Neuronal stem cell (in vitro differentiated cells): Measurements from ENCODE around the gene POLRMT.

Source experiments
- DNase-seq: peaks from one replicate; pipeline ENCODE4 v3.0.0-alpha.2; 2013; ENCODE audit warnings: low spot score
- H2AFZ ChIP-seq: one replicate; pipeline ENCODE4 v1.6.1; 2013; ENCODE audit warnings: mild to moderate bottlenecking, low read length, inconsistent platforms
- H2AK5ac ChIP-seq: 2 replicates; pipeline ENCODE4 v1.6.1; 2013; ENCODE audit warnings: low read depth, mild to moderate bottlenecking, inconsistent platforms, low read length, moderate library complexity, mixed read lengths
- H2BK120ac ChIP-seq: 2 replicates; pipeline ENCODE4 v1.6.1; 2013; ENCODE audit warnings: low read depth, mild to moderate bottlenecking, inconsistent platforms, low read length, moderate library complexity, mixed read lengths
- H2BK12ac ChIP-seq: one replicate; pipeline ENCODE4 v1.6.1; 2013; ENCODE audit warnings: low read length, inconsistent platforms
- H2BK15ac ChIP-seq: 2 replicates; pipeline ENCODE4 v1.6.1; 2013; ENCODE audit warnings: mild to moderate bottlenecking, low read length, inconsistent platforms, mixed read lengths
- H2BK5ac ChIP-seq: one replicate; pipeline ENCODE4 v1.6.1; 2013; ENCODE audit warnings: inconsistent platforms, mild to moderate bottlenecking, low read length, moderate library complexity
- H3K14ac ChIP-seq: one replicate; pipeline ENCODE4 v1.6.1; 2013; ENCODE audit warnings: low read length, inconsistent platforms
- H3K18ac ChIP-seq: 2 replicates; pipeline ENCODE4 v1.6.1; 2013; ENCODE audit warnings: low read length, inconsistent platforms
- H3K23ac ChIP-seq: 2 replicates; pipeline ENCODE4 v1.6.1; 2013; ENCODE audit warnings: low read depth, mild to moderate bottlenecking, mixed read lengths, low read length, inconsistent platforms; ENCODE audit not compliant: poor library complexity
- H3K27ac ChIP-seq: replicated peaks from 3 replicates; pipeline ENCODE4 v1.5.1; 2013; ENCODE audit warnings: low read length, inconsistent platforms
- H3K27me3 ChIP-seq, 3 experiments: 2 replicates each; pipeline ENCODE4 v1.6.1; 2013; ENCODE audit warnings: low read length in 3 of 3, mild to moderate bottlenecking in 2 of 3, inconsistent platforms in 1 of 3, low read depth in 1 of 3, mixed read lengths in 1 of 3, moderate library complexity in 1 of 3; ENCODE audit not compliant: control insufficient read depth in 3 of 3, insufficient read depth in 3 of 3
- H3K36me3 ChIP-seq, 2 donors: replicated peaks in 1 of 2; 2 replicates each; pipeline ENCODE4 v1.6.1; 2013; ENCODE audit warnings: low read length in 2 of 2; ENCODE audit not compliant: control insufficient read depth in 2 of 2, insufficient read depth in 2 of 2
- H3K4ac ChIP-seq: 2 replicates; pipeline ENCODE4 v1.6.1; 2013; ENCODE audit warnings: inconsistent platforms, mild to moderate bottlenecking, low read length, moderate library complexity
- H3K4me1 ChIP-seq, 2 donors: 1 replicate in 1 of 2; 2 replicates in 1 of 2; pipeline ENCODE4 v1.6.1; 2013; ENCODE audit warnings: low read length in 2 of 2, low read depth in 1 of 2; ENCODE audit not compliant: control insufficient read depth in 2 of 2, insufficient read depth in 1 of 2
- H3K4me2 ChIP-seq: one replicate; pipeline ENCODE4 v1.6.1; 2013; ENCODE audit warnings: mild to moderate bottlenecking, low read length, inconsistent platforms; ENCODE audit not compliant: insufficient read depth, poor library complexity, severe bottlenecking
- H3K4me3 ChIP-seq, 2 donors: 2 replicates each; pipeline ENCODE4 v1.5.1; 2013; ENCODE audit warnings: low read length in 2 of 2, mild to moderate bottlenecking in 2 of 2, inconsistent platforms in 1 of 2, moderate library complexity in 1 of 2
- H3K79me1 ChIP-seq: one replicate; pipeline ENCODE4 v1.6.1; 2013; ENCODE audit warnings: low read depth, mild to moderate bottlenecking, inconsistent platforms, low read length, moderate library complexity
- H3K9ac ChIP-seq: one replicate; pipeline ENCODE4 v1.6.1; 2013; ENCODE audit warnings: mild to moderate bottlenecking, low read depth, low read length, inconsistent platforms; ENCODE audit not compliant: poor library complexity
- H3K9me3 ChIP-seq, 2 donors: replicated peaks in 1 of 2; 2 replicates each; pipeline versions ENCODE3 to v1.6.1; 2013; ENCODE audit warnings: low read length in 2 of 2, mild to moderate bottlenecking in 2 of 2, inconsistent platforms in 1 of 2, low read depth in 1 of 2, mixed read lengths in 1 of 2, moderate library complexity in 1 of 2; ENCODE audit not compliant: control insufficient read depth in 2 of 2, insufficient read depth in 1 of 2
- H4K8ac ChIP-seq: one replicate; pipeline ENCODE4 v1.6.1; 2013; ENCODE audit warnings: low read depth, mild to moderate bottlenecking, inconsistent platforms, low read length, moderate library complexity
- H4K91ac ChIP-seq: one replicate; pipeline ENCODE4 v1.6.1; 2013; ENCODE audit warnings: low read length, low read depth, mild to moderate bottlenecking, inconsistent platforms; ENCODE audit not compliant: poor library complexity
- WGBS, 2 donors: extraction: QIAGEN DNeasy Blood & Tissue Kit; methylation state at CpG; one replicate each; pipeline ENCODE4 v1.1.7; 2013; ENCODE audit warnings: missing lambda C conversion rate in 2 of 2, mixed read lengths in 1 of 2; ENCODE audit not compliant: insufficient read length in 2 of 2, insufficient replicate concordance in 1 of 2; ENCODE audit errors: extremely low coverage in 2 of 2; 5-methylcytosine and 5-hydroxymethylcytosine counted together

The POLRMT gene

DNA sequence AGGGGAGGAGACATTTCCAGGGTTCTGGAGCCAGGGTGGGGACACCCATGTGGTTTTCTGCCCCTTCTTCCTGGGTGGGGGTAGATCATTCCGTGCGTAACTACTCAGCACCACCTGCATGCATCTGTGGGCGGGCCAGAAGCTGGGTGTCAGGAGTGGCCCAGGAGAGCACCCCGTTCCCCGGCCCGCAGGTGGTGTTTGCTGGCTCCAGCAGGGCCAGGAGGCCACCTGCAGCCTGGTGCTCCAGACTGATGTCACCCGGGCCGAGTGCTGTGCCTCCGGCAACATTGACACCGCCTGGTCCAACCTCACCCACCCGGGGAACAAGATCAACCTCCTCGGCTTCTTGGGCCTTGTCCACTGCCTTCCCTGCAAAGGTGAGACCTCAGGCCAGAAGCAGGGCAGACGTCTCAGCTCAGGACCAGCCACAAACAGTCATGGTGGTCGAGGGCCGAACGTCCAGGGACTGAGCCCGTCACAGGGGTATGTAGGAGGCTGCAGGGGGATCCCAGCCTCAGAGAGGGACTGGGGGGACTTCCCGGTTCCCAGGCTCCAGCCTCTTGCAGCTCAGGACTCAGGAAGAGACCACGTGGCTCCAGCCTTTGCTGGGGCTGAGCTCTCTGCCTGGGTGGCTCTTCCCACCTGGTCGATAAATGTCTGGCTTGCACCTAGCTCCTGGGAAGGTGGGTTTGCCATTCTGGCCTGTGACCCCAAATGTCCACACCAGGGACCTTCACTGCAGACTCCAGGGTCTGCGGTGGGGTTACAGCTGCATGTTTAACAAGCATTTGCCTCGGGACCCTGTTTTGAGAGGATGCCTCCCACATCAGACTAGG, 44.5 kb upstream of the POLRMT start:
- Histone ChIP-seq H4K8ac (no peak overlapping the region), H2BK5ac (no peak overlapping the region), H3K9me3 (no peaks in the 10 kb centered on the region), H3K27me3 (peaks cover 2 to 18% (median 18%) of the 10 kb centered on the region in 3 experiments), H2BK120ac (no peak overlapping the region), H2AK5ac (peak overlapping the region; percentile 74), H2AFZ (no peak overlapping the region), H3K4me3 (no peak overlapping the region), H3K18ac (no peak overlapping the region), H2BK12ac (no peak overlapping the region), H3K23ac (no peak overlapping the region), H3K14ac (peak overlapping the region; percentile 56), H4K91ac (no peak overlapping the region), H3K27ac (no peak overlapping the region), H3K9ac (peak overlapping the region; percentile 77), H2BK15ac (peak overlapping the region; percentile 67), H3K4me2 (no peak overlapping the region), H3K36me3 (no peaks in the 10 kb centered on the region), H3K4me1 (peaks cover 14 to 25% of the 10 kb centered on the region in 2 donors), H3K4ac (no peak overlapping the region), H3K79me1 (peaks cover 6% of the 10 kb centered on the region)
- no CpG with 5 or more reads among the region's 22 CpGs for WGBS, 2 donors
- no peak for DNase-seq

DNA sequence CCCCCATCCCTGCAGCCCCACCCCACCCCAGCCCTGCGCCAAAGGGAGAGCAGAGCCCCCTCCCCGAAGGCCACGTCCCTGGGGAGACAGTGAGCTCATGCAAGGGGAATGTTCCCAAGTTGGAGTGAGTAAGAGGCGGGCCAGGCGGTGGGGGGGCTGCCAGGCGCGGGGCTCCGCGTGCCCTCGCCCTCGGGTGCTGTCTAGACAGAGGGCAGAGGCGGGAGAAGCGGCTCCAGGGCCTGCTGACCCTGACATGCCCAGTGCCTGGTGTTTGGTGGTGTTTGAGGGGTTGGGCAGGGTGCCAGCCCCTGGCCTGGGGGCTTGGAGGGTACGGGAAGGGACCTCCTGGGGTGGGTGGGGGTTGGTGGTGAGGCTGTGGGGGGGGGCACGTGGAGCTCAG, 43.9 kb upstream of the POLRMT start:
- H3K23ac ChIP-seq = no peak overlapping the region
- no peak overlapping the region for H4K91ac ChIP-seq
- no peak overlapping the region for H3K27ac ChIP-seq
- H3K4me3 ChIP-seq = no peak overlapping the region
- no peak overlapping the region for H3K14ac ChIP-seq
- H3K4me2 ChIP-seq = no peak overlapping the region
- H3K4ac ChIP-seq = no peak overlapping the region
- H3K79me1 ChIP-seq = peaks cover 6% of the 10 kb centered on the region
- no peak overlapping the region for H2BK5ac ChIP-seq
- H2AFZ ChIP-seq = no peak overlapping the region
- H2BK120ac ChIP-seq = no peak overlapping the region
- DNase-seq = no peak
- H3K18ac ChIP-seq = no peak overlapping the region
- no peak overlapping the region for H2BK12ac ChIP-seq
- H3K36me3 ChIP-seq = no peaks in the 10 kb centered on the region
- no peaks in the 10 kb centered on the region for H3K9me3 ChIP-seq
- H3K9ac ChIP-seq = no peak overlapping the region
- H3K27me3 ChIP-seq = peaks cover 2 to 18% (median 18%) of the 10 kb centered on the region in 3 experiments
- H2AK5ac ChIP-seq = peak overlapping the region; percentile 35
- H4K8ac ChIP-seq = no peak overlapping the region
- WGBS, 2 donors = no CpG with 5 or more reads among the region's 15 CpGs
- H2BK15ac ChIP-seq = no peak overlapping the region
- H3K4me1 ChIP-seq = peaks cover 14 to 25% of the 10 kb centered on the region in 2 donors

DNA sequence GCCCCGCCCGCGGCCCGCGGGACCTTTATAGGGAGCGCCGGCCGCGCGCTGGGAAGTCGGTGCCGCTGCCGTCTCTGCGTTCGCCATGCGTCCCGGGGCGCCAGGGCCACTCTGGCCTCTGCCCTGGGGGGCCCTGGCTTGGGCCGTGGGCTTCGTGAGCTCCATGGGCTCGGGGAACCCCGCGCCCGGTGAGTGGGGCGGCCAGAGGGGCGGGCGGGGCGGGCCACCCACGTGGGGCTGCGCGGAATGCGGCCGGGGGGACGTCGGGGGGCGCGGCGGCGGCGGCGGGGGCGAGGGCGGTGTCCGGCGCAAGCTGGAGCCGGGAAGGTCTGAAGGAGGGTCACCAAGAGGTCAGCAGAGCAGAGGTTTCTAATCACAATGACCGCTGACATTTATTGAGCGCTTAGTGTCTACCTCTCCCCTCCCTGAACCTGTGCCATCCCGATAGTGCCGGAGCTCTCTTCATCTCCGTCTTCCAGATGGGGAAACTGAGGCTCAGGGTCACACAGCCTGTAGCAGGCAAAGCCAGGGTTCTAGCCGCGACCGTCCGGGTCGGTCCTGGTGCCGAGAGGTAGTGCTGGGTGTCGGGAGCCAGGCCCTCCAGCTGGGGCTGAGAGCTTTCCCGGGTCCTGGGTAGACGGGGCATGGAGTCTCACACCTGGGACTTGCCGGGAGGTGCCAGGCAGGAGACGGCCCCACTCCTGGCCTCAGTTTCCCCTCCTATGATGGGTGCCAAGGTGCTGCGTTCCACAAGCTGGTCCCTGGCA, 43.2 kb upstream of the POLRMT start, which contains the start of gene FSTL3:
Gene FSTL3 (plus strand): TSS at position 54 of the 767 bp plus-strand sequence. CDS start 32 bp downstream, at position 86.
- no peak within 1 kb of the TSS for H4K8ac ChIP-seq
- peak within 1 kb of the TSS; percentile 44 for H3K9ac ChIP-seq
- no peaks in the 10 kb centered on the region for H3K9me3 ChIP-seq
- H2AFZ ChIP-seq = peak within 1 kb of the TSS; percentile 73
- H3K27ac ChIP-seq = no peak within 1 kb of the TSS
- H2BK120ac ChIP-seq = no peak within 1 kb of the TSS
- no peak within 1 kb of the TSS for H3K4me3 ChIP-seq
- H3K27me3 ChIP-seq = peaks cover 2 to 18% (median 18%) of the 10 kb centered on the region in 3 experiments
- H3K23ac ChIP-seq = peak within 1 kb of the TSS; percentile 91
- H3K4me1 ChIP-seq = peaks cover 14 to 25% of the 10 kb centered on the region in 2 donors
- peak within 1 kb of the TSS; percentile 49 for H3K14ac ChIP-seq
- H3K79me1 ChIP-seq = peaks cover 6% of the 10 kb centered on the region
- no peak within 1 kb of the TSS for H2BK12ac ChIP-seq
- H3K18ac ChIP-seq = peak within 1 kb of the TSS; percentile 85
- no peaks in the 10 kb centered on the region for H3K36me3 ChIP-seq
- H2AK5ac ChIP-seq = peak within 1 kb of the TSS; percentile 98
- H3K4me2 ChIP-seq = peak within 1 kb of the TSS; percentile 40
- H4K91ac ChIP-seq = no peak within 1 kb of the TSS
- H2BK5ac ChIP-seq = no peak within 1 kb of the TSS
- no peak within 1 kb of the TSS for H2BK15ac ChIP-seq
- H3K4ac ChIP-seq = no peak within 1 kb of the TSS
- DNase-seq = no peak
- no CpG with 5 or more reads among the region's 63 CpGs for WGBS, 2 donors

DNA sequence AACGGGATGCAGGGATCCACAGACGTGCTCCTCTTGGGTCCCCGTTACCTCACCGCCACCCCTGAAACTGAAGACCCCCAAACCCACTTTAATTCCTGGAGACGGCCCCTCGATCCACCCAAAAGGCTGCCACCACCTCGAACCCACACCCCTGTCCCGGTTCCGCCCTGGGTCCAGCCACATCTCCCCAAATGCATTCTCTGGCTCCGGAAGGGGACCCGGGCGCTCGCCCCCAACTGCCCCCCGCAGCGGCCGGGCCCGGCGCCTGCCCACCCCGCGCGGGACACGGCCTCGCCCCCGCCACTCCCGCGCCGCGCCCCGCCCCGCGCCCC, 42.6 kb upstream of the POLRMT start:
- Histone ChIP-seq H3K14ac (no peak overlapping the region), H2AK5ac (peak overlapping the region; percentile 98), H4K8ac (no peak overlapping the region), H3K9me3 (no peaks in the 10 kb centered on the region), H3K27ac (no peak overlapping the region), H3K4me2 (peak overlapping the region; percentile 11), H2BK5ac (no peak overlapping the region), H3K27me3 (peaks cover 2 to 18% (median 18%) of the 10 kb centered on the region in 3 experiments), H4K91ac (no peak overlapping the region), H3K4me1 (peaks cover 11 to 25% of the 10 kb centered on the region in 2 donors), H2BK15ac (no peak overlapping the region), H3K18ac (peak overlapping the region; percentile 71), H2BK12ac (no peak overlapping the region), H3K79me1 (peaks cover 2% of the 10 kb centered on the region), H3K4ac (no peak overlapping the region), H3K9ac (no peak overlapping the region), H2BK120ac (no peak overlapping the region), H3K4me3 (no peak overlapping the region), H2AFZ (no peak overlapping the region), H3K36me3 (no peaks in the 10 kb centered on the region), H3K23ac (peak overlapping the region; percentile 73)
- no CpG with 5 or more reads among the region's 31 CpGs for WGBS, 2 donors
- no peak for DNase-seq
